Epithelial cell of proximal tubule (primary cell): ENCODE data around the gene RFC1. TPM values are rescaled to one million over a fixed set of nuclear protein-coding genes. Genes with fewer than 3 reads are reported as not detected.
"Not testable (repeated sequence)": the region's sequence is repeated elsewhere in the genome, so short reads cannot be mapped to it uniquely, and the experiment has no call there.

Experiments used
- DNase-seq: peaks from one replicate; pipeline ENCODE4 v3.0.0-alpha.2; 2011; ENCODE audit warnings: low read depth
- H3K4me3 ChIP-seq: 2 replicates; pipeline ENCODE4 v1.5.1; 2011; ENCODE audit warnings: low read depth, mild to moderate bottlenecking, low read length
- CTCF ChIP-seq: conservative IDR thresholded peaks from 2 replicates; pipeline ENCODE4 v1.5.1; 2012; ENCODE audit warnings: low read depth, mild to moderate bottlenecking, low read length
- total RNA-seq: library from RNA; depleted of rRNA; stranded (reverse); fragments of >200 nt; gene quantifications from 2 replicates; pipeline ENCODE4 v1.2.3, GENCODE V29; 2015

Gene RFC1
- total RNA-seq, 1 donor from 2014 or later: 39.6 TPM

GRCh38 chr4:39303871-39304270 lies 62.3 kb downstream of the RFC1 start:
- DNase-seq: no peak
- no peak for TF ChIP-seq CTCF
- H3K4me3 ChIP-seq: no peak overlapping the region

DNA sequence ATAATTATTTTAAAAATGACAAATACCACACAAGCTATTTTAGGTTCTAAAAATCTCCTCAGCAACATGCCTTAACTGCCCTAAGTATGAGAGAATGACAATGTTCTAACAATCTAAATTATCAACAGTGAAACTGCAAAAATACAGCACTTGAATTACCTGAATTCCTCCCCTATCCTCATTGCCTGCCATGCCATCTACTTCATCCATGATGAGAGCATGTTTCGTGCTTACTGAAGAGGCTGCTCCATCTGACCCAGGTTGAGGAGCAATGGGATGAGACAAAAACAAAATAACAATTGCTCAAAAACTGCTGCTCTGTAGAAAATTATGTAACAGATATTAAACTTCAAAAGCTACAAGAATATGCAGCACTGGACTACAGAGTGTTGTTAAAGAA lies 63.3 kb downstream of the RFC1 start:
- DNase-seq: no peak
- no peak overlapping the region for H3K4me3 ChIP-seq
- TF ChIP-seq CTCF: no peak

- DNase-seq: no peak
- H3K4me3 ChIP-seq: no peak overlapping the region
- TF ChIP-seq CTCF: no peak
Observed at GRCh38 chr4:39295784-39296183, 70.4 kb downstream of the RFC1 start.

DNA sequence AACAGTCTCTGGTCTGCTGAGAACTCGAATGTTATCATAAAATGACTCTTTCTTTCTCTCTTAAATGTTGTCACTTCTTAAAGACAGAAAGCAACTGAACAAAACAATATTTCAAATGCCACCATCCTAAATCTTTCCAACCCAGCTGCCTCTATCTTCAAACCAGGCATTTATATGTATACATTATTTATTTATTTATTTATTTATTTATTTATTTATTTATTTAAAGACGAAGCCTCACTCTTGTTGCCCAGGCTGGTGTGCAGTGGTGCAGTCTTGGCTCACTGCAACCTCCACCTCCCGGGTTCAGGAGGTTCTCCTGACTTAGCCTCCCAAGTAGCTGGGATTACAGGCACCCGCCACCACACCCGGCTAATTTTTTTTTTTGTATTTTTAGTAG lies 73.7 kb downstream of the RFC1 start:
- H3K4me3 ChIP-seq, DNase-seq: not testable (repeated sequence)

GRCh38 chr4:39291686-39292085 lies 74.5 kb downstream of the RFC1 start:
- H3K4me3 ChIP-seq: no peak overlapping the region
- no peak for DNase-seq
- TF ChIP-seq CTCF: no peak

GRCh38 chr4:39287223-39287622 lies 78.9 kb downstream of the RFC1 start:
- DNase-seq: no peak
- no peak for TF ChIP-seq CTCF
- no peak overlapping the region for H3K4me3 ChIP-seq

DNA sequence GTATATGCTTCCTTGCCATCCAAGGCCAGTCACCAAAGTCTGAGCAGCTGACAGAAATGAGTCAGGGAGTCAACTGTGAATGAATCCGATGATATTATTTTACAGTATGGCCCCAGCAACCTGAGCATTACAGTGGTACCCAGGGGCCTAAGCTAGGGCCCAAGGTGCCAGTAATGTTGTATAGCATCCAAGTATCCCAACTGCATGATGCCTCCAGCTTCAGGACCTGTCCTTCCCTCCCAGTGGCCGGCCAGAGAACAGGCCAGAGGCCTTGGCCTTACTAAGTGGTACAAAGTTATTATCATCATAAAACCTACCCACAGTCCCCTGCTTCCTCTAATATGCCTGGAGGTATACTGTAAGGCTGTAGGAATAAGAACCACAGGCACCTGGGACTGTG lies 79.9 kb downstream of the RFC1 start:
- no peak overlapping the region for H3K4me3 ChIP-seq
- TF ChIP-seq CTCF: no peak

DNA sequence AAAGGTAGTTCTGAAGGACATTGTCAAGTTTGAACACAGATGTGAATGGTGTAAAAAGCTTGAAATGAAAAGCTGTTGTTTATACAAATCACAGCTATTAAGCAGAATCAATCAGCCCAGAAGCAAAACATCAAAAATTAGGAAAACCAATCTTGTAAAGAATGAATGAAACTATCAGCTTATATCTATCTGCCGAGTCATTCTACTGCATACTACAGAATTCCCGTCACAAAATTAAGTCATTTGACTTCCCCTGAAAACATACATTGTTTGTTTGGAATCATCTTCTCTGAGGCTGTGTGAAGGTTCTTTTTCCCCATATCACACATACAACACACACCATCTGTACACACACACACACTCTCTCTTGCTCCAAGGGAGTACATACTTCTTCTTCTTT lies 80.3 kb downstream of the RFC1 start:
- no peak for TF ChIP-seq CTCF
- no peak overlapping the region for H3K4me3 ChIP-seq
- DNase-seq: no peak

More for the DNA sequence above, 79.9 kb downstream of the RFC1 start:
- DNase-seq: no peak
